ENCODE data around the gene RPS8. TPM values are rescaled to one million over a fixed set of nuclear protein-coding genes. Genes with fewer than 3 reads are reported as not detected.

The RPS8 gene
- 1,000 to 10,000 TPM; 2,713 to 2,895 (median 2,873) TPM for total RNA-seq
- total RNA-seq (2013): 4,752 TPM
- total RNA-seq: 1,185 to 2,038 (median 1,694) reads per million in 29 experiments

DNA sequence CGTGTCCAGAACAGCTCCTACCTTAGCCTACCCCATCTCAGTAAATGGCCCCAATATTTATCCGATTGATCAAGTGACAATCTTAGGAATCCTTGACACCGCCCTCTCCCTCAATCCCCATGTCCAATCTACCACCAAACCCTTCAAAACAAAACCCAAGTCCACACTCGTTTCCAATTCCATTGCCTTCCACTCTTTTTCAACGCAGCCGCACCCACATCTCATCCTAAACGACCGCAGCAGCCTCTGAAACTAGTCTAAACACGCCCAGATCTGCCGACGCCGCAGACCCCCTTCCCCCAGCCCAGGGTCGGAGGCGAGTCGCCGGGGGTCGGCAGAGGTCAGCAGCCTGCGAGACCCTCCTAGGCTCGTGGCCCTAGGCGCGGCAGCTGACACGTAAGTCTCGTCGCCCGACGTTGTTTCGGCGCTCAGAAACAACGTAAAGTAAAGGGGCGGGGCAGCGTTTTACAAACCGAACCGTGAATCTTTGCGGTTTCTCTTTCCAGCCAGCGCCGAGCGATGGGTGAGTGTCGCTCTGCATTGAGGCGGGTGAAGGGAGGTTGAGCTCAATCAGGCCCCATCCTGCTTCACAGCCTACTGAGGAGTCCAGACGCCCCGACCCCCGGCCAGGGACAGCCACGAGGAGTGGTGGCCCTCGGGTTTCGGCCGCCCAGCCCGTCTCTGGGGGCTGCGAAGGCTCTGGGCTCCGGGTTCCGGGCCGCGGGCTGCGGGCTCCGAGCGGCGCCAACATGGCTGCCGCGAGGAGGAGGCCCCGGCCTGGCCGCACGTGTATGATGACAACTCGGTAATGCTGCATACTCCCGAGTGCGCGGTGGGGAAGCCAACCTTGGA, at the start of gene RPS8:
TSS of gene RPS8 (plus strand) at position 463 of the 852 bp plus-strand sequence. CDS start at position 520, 57 bp downstream.
- peak within 1 kb of the TSS; percentile 65 to 88 for H3K4me3 ChIP-seq (ENCODE audit: control insufficient read depth in 1 of 2, extremely low read depth in 1 of 2, low read length in 1 of 2)

GRCh38 chr1:44730741-44731512, 44.4 kb upstream of the RPS8 start, which contains the start of gene RNU5D-1:
Gene RNU5D-1, minus strand, starts transcription at chr1:44731170.
- ChIA-PET CTCF (interaction anchor here (0.6 to 6.2 kb wide), 19 partner anchors 7 to 793 kb away, joined by 3 to 38 read pairs (median 4); partner anchors contain the start of genes EIF2B3 (in 1 of the 2), HECTD3 (in 1 of the 2), KIF2C (in 1 of the 2) and PLK3 (in 1 of the 2)), POLR2A (interaction anchor here (0.5 to 3.1 kb wide), 25 partner anchors 9 to 1550 kb away, joined by 3 to 63 read pairs (median 4); partner anchors contain the start of genes HECTD3 (in 1 of the 2), PLK3 (in 1 of the 2), RPS8 (in 1 of the 2) and TOE1 (in 1 of the 2))
- Mint-ChIP-seq H3K27ac (peak within 1 kb of the TSS; percentile 100), H3K4me1 (peaks cover 26 to 38% (median 29%) of the 10 kb centered on the region in 3 donors), H3K4me3 (peak within 1 kb of the TSS; percentile 62 to 80 (median 69)), H3K36me3 (no peaks in the 10 kb centered on the region), H3K9me3 (no peaks in the 10 kb centered on the region), H3K27me3 (no peaks in the 10 kb centered on the region)
- DNase-seq (peak; percentile 82 to 96 (median 90)), ATAC-seq (replicated peaks in 1 of 4) (peak; percentile 83 to 85 (median 84))
- Histone ChIP-seq H3K4me3 (ENCODE audit: control insufficient read depth in 1 of 2, extremely low read depth in 1 of 2, low read length in 1 of 2) (peak within 1 kb of the TSS in 1 of 2 donors; percentile 45), H3K27me3 (replicated peaks in 1 of 2; ENCODE audit: control insufficient read depth in 2 of 2, extremely low read depth in 1 of 2, insufficient read depth in 2 of 2, low read length in 1 of 2) (no peaks in the 10 kb centered on the region), H3K36me3 (ENCODE audit: control insufficient read depth in 2 of 2, extremely low read depth in 1 of 2, insufficient read depth in 1 of 2, low read length in 1 of 2) (no peaks in the 10 kb centered on the region), H3K4me1 (ENCODE audit: control insufficient read depth in 1 of 2, extremely low read depth in 1 of 2, insufficient read depth in 2 of 2, low read length in 2 of 2) (peaks cover 6 to 25% of the 10 kb centered on the region in 2 experiments), H3K9me3 (no peaks in the 10 kb centered on the region), H3K27ac (ENCODE audit: low read length) (peak within 1 kb of the TSS; percentile 99)
- WGBS (ENCODE audit: insufficient coverage): 0% methylated on average over 9 of the region's 19 CpGs

More for the DNA sequence above, at the start of gene RPS8:
- no peaks in the 10 kb centered on the region for H3K9me3 ChIP-seq
- Mint-ChIP-seq H3K27ac (peak within 1 kb of the TSS; percentile 94 to 95), H3K36me3 (peaks cover 22% of the 10 kb centered on the region), H3K4me3 (peak within 1 kb of the TSS; percentile 92 to 94 (median 93)), H3K27me3 (no peaks in the 10 kb centered on the region), H3K4me1 (peaks cover 33 to 39% (median 37%) of the 10 kb centered on the region in 3 donors), H3K9me3 (no peaks in the 10 kb centered on the region)
- CTCF ChIA-PET: interaction anchor here (0.6 to 2.5 kb wide), 13 partner anchors 10 to 565 kb away, joined by 3 to 37 read pairs (median 4); partner anchors contain the start of genes HECTD3 (in 1 of the 2), MUTYH (in 1 of the 2), PLK3 (in 1 of the 2) and RNU5D-1 (in 1 of the 2)
- peak within 1 kb of the TSS; percentile 81 for H3K27ac ChIP-seq (ENCODE audit: low read length)
- peaks cover 6 to 29% of the 10 kb centered on the region in 2 donors for H3K36me3 ChIP-seq (ENCODE audit: control insufficient read depth in 2 of 2, extremely low read depth in 1 of 2, insufficient read depth in 1 of 2, low read length in 1 of 2)
- ATAC-seq (replicated peaks in 1 of 4): peak; percentile 80 to 86 (median 84)
- POLR2A ChIA-PET: interaction anchor here (0.6 to 2.0 kb wide), 10 partner anchors 9 to 714 kb away, joined by 3 to 14 read pairs (median 4); partner anchors contain the start of genes BTBD19 (in 1 of the 2), PLK3 (in 1 of the 2), RNU5D-1 (in 1 of the 2) and UROD (in 1 of the 2)
- peak; percentile 78 to 95 (median 86) for DNase-seq
- no peaks in the 10 kb centered on the region for H3K27me3 ChIP-seq (replicated peaks in 1 of 2; ENCODE audit: control insufficient read depth in 2 of 2, extremely low read depth in 1 of 2, insufficient read depth in 2 of 2, low read length in 1 of 2)
- WGBS (ENCODE audit: insufficient coverage): under 1% methylated on average over 64 of the region's 65 CpGs
- peaks cover 14 to 30% of the 10 kb centered on the region in 2 experiments for H3K4me1 ChIP-seq (ENCODE audit: control insufficient read depth in 1 of 2, extremely low read depth in 1 of 2, insufficient read depth in 2 of 2, low read length in 2 of 2)

- peaks cover 6 to 25% of the 10 kb centered on the region in 2 experiments for H3K4me1 ChIP-seq (ENCODE audit: control insufficient read depth in 1 of 2, extremely low read depth in 1 of 2, insufficient read depth in 2 of 2, low read length in 2 of 2)
- no peaks in the 10 kb centered on the region for H3K27me3 ChIP-seq (replicated peaks in 1 of 2; ENCODE audit: control insufficient read depth in 2 of 2, extremely low read depth in 1 of 2, insufficient read depth in 2 of 2, low read length in 1 of 2)
- no peaks in the 10 kb centered on the region for H3K9me3 ChIP-seq
- no peak overlapping the region for H3K4me3 ChIP-seq (ENCODE audit: control insufficient read depth in 1 of 2, extremely low read depth in 1 of 2, low read length in 1 of 2)
- WGBS (ENCODE audit: insufficient coverage): no CpG with 5 or more reads among the region's 1 CpG
- Mint-ChIP-seq H3K27me3 (no peaks in the 10 kb centered on the region), H3K4me3 (no peak overlapping the region), H3K9me3 (no peaks in the 10 kb centered on the region), H3K36me3 (no peaks in the 10 kb centered on the region), H3K27ac (no peak overlapping the region), H3K4me1 (peaks cover 23 to 31% (median 24%) of the 10 kb centered on the region in 3 donors)
- H3K36me3 ChIP-seq (ENCODE audit: control insufficient read depth in 2 of 2, extremely low read depth in 1 of 2, insufficient read depth in 1 of 2, low read length in 1 of 2): no peaks in the 10 kb centered on the region
- ChIA-PET CTCF (interaction anchor here (0.6 to 6.2 kb wide), 3 partner anchors 13 to 64 kb away, joined by 3 to 37 read pairs (median 4); partner anchors contain the start of gene RPS8 (in 1 of the 2)), POLR2A (interaction anchor here (0.6 to 1.0 kb wide), 2 partner anchors 12 to 67 kb away, joined by 3 to 5 read pairs; partner anchors contain the start of gene PLK3 (in 1 of the 2))
- H3K27ac ChIP-seq (ENCODE audit: low read length): no peak overlapping the region
- DNase-seq: no peak
- ATAC-seq (replicated peaks in 1 of 4): no peak
These were observed 42.0 kb upstream of the RPS8 start for GRCh38 chr1:44733365-44733764.

- no peaks in the 10 kb centered on the region for H3K9me3 Mint-ChIP-seq
- ATAC-seq (replicated peaks in 1 of 4): no peak
- no peak overlapping the region for H3K27ac ChIP-seq (ENCODE audit: low read length)
- peaks cover 23 to 29% (median 24%) of the 10 kb centered on the region in 3 donors for H3K4me1 Mint-ChIP-seq
- ChIA-PET CTCF (interaction anchor here in 1 of 2 donors (6.2 kb wide), 1 partner anchor 42 kb away, joined by 37 read pairs; the partner anchor contains the start of gene RPS8), POLR2A (interaction anchor here in 1 of 2 donors (1.0 kb wide), 1 partner anchor 12 kb away, joined by 5 read pairs; no protein-coding TSS in a partner anchor)
- H3K27me3 Mint-ChIP-seq: no peaks in the 10 kb centered on the region
- DNase-seq: no peak
- no peak overlapping the region for H3K4me3 Mint-ChIP-seq
- peaks cover 6 to 25% of the 10 kb centered on the region in 2 experiments for H3K4me1 ChIP-seq (ENCODE audit: control insufficient read depth in 1 of 2, extremely low read depth in 1 of 2, insufficient read depth in 2 of 2, low read length in 2 of 2)
- H3K9me3 ChIP-seq: no peaks in the 10 kb centered on the region
- WGBS (ENCODE audit: insufficient coverage): no CpG with 5 or more reads among the region's 1 CpG
- H3K27ac Mint-ChIP-seq: no peak overlapping the region
- H3K4me3 ChIP-seq (ENCODE audit: control insufficient read depth in 1 of 2, extremely low read depth in 1 of 2, low read length in 1 of 2): no peak overlapping the region
- H3K36me3 Mint-ChIP-seq: no peaks in the 10 kb centered on the region
- H3K27me3 ChIP-seq (replicated peaks in 1 of 2; ENCODE audit: control insufficient read depth in 2 of 2, extremely low read depth in 1 of 2, insufficient read depth in 2 of 2, low read length in 1 of 2): no peaks in the 10 kb centered on the region
- H3K36me3 ChIP-seq (ENCODE audit: control insufficient read depth in 2 of 2, extremely low read depth in 1 of 2, insufficient read depth in 1 of 2, low read length in 1 of 2): no peaks in the 10 kb centered on the region
These were observed 41.6 kb upstream of the RPS8 start for GRCh38 chr1:44733784-44734183.

- H3K4me1 Mint-ChIP-seq: peaks cover 25 to 29% (median 27%) of the 10 kb centered on the region in 3 donors
- Histone ChIP-seq H3K9me3 (no peaks in the 10 kb centered on the region), H3K27me3 (replicated peaks in 1 of 2; ENCODE audit: control insufficient read depth in 2 of 2, extremely low read depth in 1 of 2, insufficient read depth in 2 of 2, low read length in 1 of 2) (peaks cover 0 to 6% of the 10 kb centered on the region in 2 experiments), H3K27ac (ENCODE audit: low read length) (no peak overlapping the region), H3K4me3 (ENCODE audit: control insufficient read depth in 1 of 2, extremely low read depth in 1 of 2, low read length in 1 of 2) (no peak overlapping the region), H3K36me3 (ENCODE audit: control insufficient read depth in 2 of 2, extremely low read depth in 1 of 2, insufficient read depth in 1 of 2, low read length in 1 of 2) (no peaks in the 10 kb centered on the region), H3K4me1 (ENCODE audit: control insufficient read depth in 1 of 2, extremely low read depth in 1 of 2, insufficient read depth in 2 of 2, low read length in 2 of 2) (peaks cover 5 to 18% of the 10 kb centered on the region in 2 experiments)
- no peak overlapping the region for H3K27ac Mint-ChIP-seq
- no CpG with 5 or more reads among the region's 1 CpG for WGBS (ENCODE audit: insufficient coverage)
- ChIA-PET POLR2A (no interaction called here), CTCF (interaction anchor here in 1 of 2 donors (0.6 kb wide), 1 partner anchor 10 kb away, joined by 3 read pairs; no protein-coding TSS in a partner anchor)
- no peaks in the 10 kb centered on the region for H3K27me3 Mint-ChIP-seq
- no peaks in the 10 kb centered on the region for H3K36me3 Mint-ChIP-seq
- ATAC-seq (replicated peaks in 1 of 4): no peak
- no peaks in the 10 kb centered on the region for H3K9me3 Mint-ChIP-seq
- no peak for DNase-seq
- no peak overlapping the region for H3K4me3 Mint-ChIP-seq
These were observed 39.3 kb upstream of the RPS8 start for GRCh38 chr1:44735992-44736391.

Data from T-cell (primary cell).